ENCODE measurements around the gene REXO2. TPM values are rescaled to one million over a fixed set of nuclear protein-coding genes. Genes with fewer than 3 reads are reported as not detected.

Gene REXO2
- total and polyA plus RNA-seq, 2 of the 13 experiments (the other 11 are each of a cell fraction or from before 2014, with no cell fraction given): 95.6 to 104 TPM

GRCh38 chr11:114466742-114467141, 27.5 kb downstream of the REXO2 start:
- intact Hi-C loops (cut with micrococcal nuclease; ENCODE audit: unreplicated experiment): no loop called here
- H3K27me3 ChIP-seq (ENCODE audit: control insufficient read depth in 1 of 2, insufficient read depth in 2 of 2, low read length in 2 of 2): no peaks in the 10 kb centered on the region
- H3K9me3 ChIP-seq (ENCODE audit: low read length): no peaks in the 10 kb centered on the region
- H3K9ac ChIP-seq (ENCODE audit: insufficient read depth, low read depth, low read length): no peak overlapping the region
- in situ Hi-C loops (cut with HindIII; ENCODE audit: extremely low pct_ligation_motif_present, low pct_unique_long_range_greater_than_20kb): no loop called here
- H3K36me3 ChIP-seq (replicated peaks in 1 of 2; ENCODE audit: control insufficient read depth in 1 of 2, insufficient read depth in 2 of 2, low read length in 2 of 2): no peaks in the 10 kb centered on the region
- WGBS (ENCODE audit: low lambda C conversion rate): 16% methylated on average over 3 of the region's 3 CpGs
- no peak overlapping the region for H3K4me3 ChIP-seq (replicated peaks in 1 of 3; ENCODE audit: insufficient read depth in 1 of 3, low read depth in 2 of 3, low read length in 3 of 3)
- no TSS peak for BruUV-seq (replicated peaks)
- H4K20me1 ChIP-seq (ENCODE audit: insufficient read depth, low read length): no peaks in the 10 kb centered on the region
- no peak overlapping the region for H3K4me2 ChIP-seq (ENCODE audit: low read depth, low read length)
- DNase-seq (ENCODE audit: low spot score) (no peak), FAIRE-seq (no peak), ATAC-seq (no peak)
- ChIA-PET POLR2A (no interaction called here), CTCF (ENCODE audit: low intra/inter-chr PET ratio, low total read pairs) (no interaction called here)
- no peak overlapping the region for H3K27ac ChIP-seq (ENCODE audit: extremely low read length, insufficient read depth, low read length)
- H3K4me1 ChIP-seq (ENCODE audit: insufficient read depth, low read length): no peaks in the 10 kb centered on the region
- H2AFZ ChIP-seq (ENCODE audit: low read length): no peak overlapping the region
- TF ChIP-seq ZHX1 (CRISPR knock-in tag; IDR thresholded peaks at IDR 0.05; ENCODE audit: low read depth) (no peak), ATF7 (IDR thresholded peaks at IDR 0.05) (no peak), ATF7 (CRISPR knock-in tag; IDR thresholded peaks at IDR 0.05) (no peak), ZNF333 (CRISPR knock-in tag; IDR thresholded peaks at IDR 0.05; ENCODE audit: borderline replicate concordance) (no peak), MYC (CRISPR knock-in tag; IDR thresholded peaks at IDR 0.05; ENCODE audit: borderline replicate concordance) (no peak), TSC22D2 (CRISPR knock-in tag; IDR thresholded peaks at IDR 0.05; ENCODE audit: borderline replicate concordance) (no peak), ZNF749 (CRISPR knock-in tag; IDR thresholded peaks at IDR 0.05; ENCODE audit: borderline replicate concordance) (no peak), ADNP (CRISPR knock-in tag; IDR thresholded peaks at IDR 0.05) (no peak)
- TF ChIP-seq, protein P1, sequence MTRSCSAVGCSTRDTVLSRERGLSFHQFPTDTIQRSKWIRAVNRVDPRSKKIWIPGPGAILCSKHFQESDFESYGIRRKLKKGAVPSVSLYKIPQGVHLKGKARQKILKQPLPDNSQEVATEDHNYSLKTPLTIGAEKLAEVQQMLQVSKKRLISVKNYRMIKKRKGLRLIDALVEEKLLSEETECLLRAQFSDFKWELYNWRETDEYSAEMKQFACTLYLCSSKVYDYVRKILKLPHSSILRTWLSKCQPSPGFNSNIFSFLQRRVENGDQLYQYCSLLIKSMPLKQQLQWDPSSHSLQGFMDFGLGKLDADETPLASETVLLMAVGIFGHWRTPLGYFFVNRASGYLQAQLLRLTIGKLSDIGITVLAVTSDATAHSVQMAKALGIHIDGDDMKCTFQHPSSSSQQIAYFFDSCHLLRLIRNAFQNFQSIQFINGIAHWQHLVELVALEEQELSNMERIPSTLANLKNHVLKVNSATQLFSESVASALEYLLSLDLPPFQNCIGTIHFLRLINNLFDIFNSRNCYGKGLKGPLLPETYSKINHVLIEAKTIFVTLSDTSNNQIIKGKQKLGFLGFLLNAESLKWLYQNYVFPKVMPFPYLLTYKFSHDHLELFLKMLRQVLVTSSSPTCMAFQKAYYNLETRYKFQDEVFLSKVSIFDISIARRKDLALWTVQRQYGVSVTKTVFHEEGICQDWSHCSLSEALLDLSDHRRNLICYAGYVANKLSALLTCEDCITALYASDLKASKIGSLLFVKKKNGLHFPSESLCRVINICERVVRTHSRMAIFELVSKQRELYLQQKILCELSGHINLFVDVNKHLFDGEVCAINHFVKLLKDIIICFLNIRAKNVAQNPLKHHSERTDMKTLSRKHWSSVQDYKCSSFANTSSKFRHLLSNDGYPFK (CRISPR knock-in tag; IDR thresholded peaks at IDR 0.05; ENCODE audit: borderline replicate concordance): no peak
- TF ChIP-seq, protein P2, sequence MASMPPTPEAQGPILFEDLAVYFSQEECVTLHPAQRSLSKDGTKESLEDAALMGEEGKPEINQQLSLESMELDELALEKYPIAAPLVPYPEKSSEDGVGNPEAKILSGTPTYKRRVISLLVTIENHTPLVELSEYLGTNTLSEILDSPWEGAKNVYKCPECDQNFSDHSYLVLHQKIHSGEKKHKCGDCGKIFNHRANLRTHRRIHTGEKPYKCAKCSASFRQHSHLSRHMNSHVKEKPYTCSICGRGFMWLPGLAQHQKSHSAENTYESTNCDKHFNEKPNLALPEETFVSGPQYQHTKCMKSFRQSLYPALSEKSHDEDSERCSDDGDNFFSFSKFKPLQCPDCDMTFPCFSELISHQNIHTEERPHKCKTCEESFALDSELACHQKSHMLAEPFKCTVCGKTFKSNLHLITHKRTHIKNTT (CRISPR knock-in tag; IDR thresholded peaks at IDR 0.05): no peak
- TF ChIP-seq, protein P3, sequence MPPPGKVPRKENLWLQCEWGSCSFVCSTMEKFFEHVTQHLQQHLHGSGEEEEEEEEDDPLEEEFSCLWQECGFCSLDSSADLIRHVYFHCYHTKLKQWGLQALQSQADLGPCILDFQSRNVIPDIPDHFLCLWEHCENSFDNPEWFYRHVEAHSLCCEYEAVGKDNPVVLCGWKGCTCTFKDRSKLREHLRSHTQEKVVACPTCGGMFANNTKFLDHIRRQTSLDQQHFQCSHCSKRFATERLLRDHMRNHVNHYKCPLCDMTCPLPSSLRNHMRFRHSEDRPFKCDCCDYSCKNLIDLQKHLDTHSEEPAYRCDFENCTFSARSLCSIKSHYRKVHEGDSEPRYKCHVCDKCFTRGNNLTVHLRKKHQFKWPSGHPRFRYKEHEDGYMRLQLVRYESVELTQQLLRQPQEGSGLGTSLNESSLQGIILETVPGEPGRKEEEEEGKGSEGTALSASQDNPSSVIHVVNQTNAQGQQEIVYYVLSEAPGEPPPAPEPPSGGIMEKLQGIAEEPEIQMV (CRISPR knock-in tag; IDR thresholded peaks at IDR 0.05; ENCODE audit: low read depth): no peak
- TF ChIP-seq, protein P4, sequence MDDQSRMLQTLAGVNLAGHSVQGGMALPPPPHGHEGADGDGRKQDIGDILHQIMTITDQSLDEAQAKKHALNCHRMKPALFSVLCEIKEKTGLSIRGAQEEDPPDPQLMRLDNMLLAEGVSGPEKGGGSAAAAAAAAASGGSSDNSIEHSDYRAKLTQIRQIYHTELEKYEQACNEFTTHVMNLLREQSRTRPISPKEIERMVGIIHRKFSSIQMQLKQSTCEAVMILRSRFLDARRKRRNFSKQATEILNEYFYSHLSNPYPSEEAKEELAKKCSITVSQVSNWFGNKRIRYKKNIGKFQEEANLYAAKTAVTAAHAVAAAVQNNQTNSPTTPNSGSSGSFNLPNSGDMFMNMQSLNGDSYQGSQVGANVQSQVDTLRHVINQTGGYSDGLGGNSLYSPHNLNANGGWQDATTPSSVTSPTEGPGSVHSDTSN (CRISPR knock-in tag; IDR thresholded peaks at IDR 0.05; ENCODE audit: borderline replicate concordance): no peak
- H3K79me2 ChIP-seq (ENCODE audit: insufficient read depth, low read length): no peaks in the 10 kb centered on the region

All from HepG2 (cell line).